ENCODE results near the gene CADPS. TPM values are rescaled to one million over a fixed set of nuclear protein-coding genes. Genes with fewer than 3 reads are reported as not detected.

The CADPS gene
- polyA plus RNA-seq, 3 donors, result 1.4 to 2.5 (median 2.2) TPM

- no peak for DNase-seq
Measured at GRCh38 chr3:62688812-62689211, 186.4 kb downstream of the CADPS start.

GRCh38 chr3:62688050-62688449, 187.2 kb downstream of the CADPS start:
- DNase-seq, result no peak

- no peak for DNase-seq
Measured at GRCh38 chr3:62686503-62687294, 188.5 kb downstream of the CADPS start.

- DNase-seq, result no peak
Measured at GRCh38 chr3:62682826-62683225, 192.4 kb downstream of the CADPS start.

DNA sequence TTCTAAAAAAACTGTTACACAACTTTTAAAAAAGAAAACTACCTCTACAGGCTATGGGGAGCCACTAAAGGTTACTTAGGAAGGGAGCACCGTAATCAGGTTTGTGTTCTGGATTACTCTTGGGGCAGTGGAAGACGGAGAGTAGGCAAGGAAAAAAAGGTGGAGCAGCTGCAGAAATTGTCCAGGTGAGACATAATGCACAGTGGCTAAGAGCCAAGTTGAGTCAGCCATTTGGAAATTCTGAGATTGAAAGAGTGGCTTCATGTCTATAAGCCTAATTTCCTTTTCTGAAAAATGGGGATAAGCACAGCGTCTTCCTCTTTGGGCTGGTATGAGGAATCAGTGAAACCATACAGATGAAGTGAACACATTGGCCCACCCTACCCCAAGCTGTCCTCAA, 195.2 kb downstream of the CADPS start:
- no peak for DNase-seq

DNA sequence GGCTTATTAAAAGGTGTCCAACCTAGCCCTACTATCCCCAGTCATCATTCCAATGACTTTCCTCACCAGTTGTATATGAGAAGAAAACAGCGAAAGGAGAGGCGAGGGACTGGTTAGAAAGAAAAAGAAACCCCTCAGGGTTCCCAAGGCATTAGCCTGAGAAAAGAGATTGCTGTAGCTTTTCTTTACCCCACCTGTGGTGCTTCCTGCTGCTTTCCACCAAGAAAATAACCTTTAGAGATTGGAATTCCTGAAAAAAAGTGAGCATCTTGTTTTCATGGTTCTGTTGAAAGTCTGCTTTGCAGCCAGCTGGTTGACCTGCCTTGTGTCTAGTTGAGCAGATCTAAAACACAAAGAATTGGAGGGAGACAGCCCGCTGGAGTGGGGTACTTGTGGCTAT, 196.4 kb downstream of the CADPS start:
- no peak for DNase-seq

DNA sequence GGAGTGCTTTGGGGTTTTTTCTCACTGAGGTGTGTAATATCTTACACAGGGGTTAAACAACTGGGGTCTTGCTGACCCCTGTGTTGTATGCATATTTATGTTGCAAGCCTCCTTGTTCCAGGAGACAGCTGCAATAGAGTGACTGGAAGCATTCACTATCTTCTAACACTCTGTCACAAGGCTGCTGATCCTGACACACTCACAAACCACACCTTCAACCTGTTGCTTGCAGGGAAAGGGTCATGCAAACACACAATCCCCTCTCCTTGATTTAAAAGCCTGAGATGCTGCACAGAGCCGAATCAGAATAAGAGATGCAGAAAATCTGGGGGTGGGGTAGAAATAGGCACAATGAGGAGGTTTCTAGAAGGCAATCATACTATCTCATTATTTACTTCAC, 197.3 kb downstream of the CADPS start:
- DNase-seq, result no peak

- no peak for DNase-seq
Measured at GRCh38 chr3:62676689-62677271, 198.4 kb downstream of the CADPS start.

DNA sequence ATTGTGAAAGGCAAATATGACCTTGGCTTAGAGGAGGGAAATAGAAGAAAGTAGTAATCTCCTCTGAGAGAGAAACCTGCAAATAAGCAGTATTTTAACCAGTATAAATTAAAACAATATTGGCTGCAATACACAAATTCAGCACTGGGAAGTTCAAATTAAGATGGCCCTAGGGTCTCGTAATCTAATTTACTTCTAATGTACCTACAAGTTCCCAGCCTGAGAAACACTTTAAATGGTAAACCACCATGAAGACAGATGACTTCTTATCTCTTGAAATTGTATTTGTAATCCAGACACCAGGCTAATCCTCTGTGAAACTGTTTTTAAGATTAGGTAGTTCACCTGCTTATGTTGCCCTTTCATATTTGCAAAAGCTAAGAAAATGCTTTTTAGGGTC, 199.7 kb downstream of the CADPS start:
- no peak for DNase-seq

DNA sequence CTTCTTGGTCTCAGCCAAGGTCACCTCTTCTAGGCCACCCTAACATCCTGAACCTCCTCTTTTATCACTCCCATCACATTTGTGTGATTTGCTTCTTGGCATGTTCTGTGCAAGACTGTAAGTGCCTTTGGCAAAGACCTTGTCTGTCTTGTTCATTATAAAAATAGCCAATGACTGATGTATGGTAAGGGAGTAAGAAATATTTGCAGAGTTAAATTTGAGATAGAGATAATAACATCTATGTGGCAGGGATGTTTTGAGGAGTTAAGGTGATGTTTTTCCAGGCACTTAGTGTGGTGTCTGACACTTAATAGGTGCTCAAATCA, 202.3 kb downstream of the CADPS start:
- DNase-seq, result no peak

DNA sequence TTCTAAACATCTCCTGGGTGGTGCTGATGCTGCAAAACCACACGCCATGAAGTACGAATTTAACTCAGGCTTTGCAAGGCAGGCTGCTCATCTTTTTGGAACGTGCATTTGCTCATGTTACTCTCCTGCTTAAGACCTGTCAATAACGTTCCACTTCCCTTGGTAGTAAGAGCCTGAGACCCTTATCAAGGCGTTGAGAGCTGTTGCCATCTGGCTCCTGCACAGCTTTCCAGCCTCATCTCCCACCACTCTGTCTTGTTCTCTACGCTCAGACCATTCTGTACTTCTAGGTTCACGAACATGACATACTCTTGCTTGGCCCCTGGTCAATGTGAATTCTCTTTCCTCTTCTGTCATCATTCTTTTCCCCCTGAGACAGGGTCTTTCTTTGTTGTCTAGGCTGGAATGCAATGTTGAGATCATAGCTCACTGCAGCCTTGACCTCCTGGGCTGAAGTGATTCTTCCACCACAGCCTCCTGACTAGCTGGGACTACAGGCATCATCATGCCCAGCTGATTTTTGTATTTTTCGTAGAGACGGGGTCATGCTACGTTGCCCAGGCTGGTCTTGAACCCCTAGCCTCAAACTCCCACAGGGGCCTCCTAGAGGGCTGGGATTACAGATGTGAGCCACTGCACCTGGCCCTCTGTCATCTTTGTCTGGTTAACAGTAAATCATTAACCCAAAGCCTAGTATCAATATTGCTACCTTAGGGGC, 202.8 kb downstream of the CADPS start:
- DNase-seq, result no peak

GRCh38 chr3:62670351-62670750, 204.9 kb downstream of the CADPS start:
- no peak for DNase-seq

- DNase-seq, result no peak
Measured at GRCh38 chr3:62669161-62669560, 206.1 kb downstream of the CADPS start.

DNA sequence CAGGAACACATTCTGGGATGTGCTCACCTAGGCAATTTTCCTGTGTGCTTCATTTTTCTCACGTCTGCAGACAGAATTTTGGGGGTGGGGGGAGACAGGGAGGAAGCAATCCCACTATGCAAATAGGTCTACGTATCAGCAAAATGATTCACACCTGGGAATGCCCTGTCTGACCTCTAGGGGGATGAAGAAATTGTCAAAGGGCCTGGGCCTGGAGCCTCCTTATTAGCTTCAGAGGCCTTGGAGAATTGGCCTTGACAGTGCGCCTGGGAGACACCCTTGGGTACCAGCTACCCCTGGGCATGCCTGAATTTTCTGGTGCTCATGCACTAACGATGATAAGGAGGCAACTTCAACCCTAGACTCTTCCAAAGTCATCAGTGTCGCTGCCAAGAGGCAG, 207.5 kb downstream of the CADPS start:
- DNase-seq, result no peak

- peak; percentile 71 for DNase-seq
Measured at GRCh38 chr3:62665627-62666437, 209.4 kb downstream of the CADPS start.

GRCh38 chr3:62662677-62663076, 212.5 kb downstream of the CADPS start:
- no peak for DNase-seq

GRCh38 chr3:62659660-62660059, 215.6 kb downstream of the CADPS start:
- DNase-seq, result no peak

DNA sequence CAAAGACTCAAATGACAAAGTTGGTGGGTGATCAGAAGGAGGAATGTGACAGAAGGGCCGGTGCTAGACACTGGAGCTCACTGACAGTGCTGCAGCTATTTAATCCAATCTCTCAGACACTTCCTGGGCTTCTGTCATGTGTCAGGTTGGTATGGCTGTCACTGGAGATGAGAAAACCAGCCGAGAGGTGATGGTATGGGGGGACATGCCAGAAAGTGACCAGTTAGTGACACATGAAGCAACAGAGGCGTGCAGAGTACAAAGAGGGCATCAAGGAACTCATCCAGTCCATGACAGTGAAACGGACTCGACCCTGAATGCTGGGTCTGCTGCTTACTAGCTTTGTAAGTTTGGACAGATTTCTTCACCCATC, 219.5 kb downstream of the CADPS start:
- no peak for DNase-seq

GRCh38 chr3:62655056-62655690, 220.0 kb downstream of the CADPS start:
- no peak for DNase-seq

DNA sequence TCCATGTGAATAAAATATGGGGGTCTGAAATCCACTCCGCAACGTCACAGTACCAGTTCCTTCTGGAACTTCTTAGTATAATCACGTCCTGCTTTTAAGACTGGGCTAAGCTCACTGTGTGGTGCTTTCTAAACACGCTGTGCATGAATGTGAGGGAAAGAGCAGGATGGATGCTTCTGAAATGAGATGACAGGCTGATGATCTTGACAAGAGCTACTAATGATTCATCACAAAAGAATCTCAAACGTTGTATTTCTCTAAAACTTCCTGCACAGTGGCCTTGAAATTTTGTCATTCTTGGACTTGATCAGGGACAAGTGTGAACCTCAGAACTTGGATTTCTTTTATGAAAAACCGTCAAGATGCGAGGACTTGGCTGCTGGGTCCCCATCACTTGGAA, 221.4 kb downstream of the CADPS start:
- no peak for DNase-seq

- DNase-seq, result no peak
Measured at GRCh38 chr3:62647711-62648110, 227.5 kb downstream of the CADPS start.

GRCh38 chr3:62644493-62644892, 230.7 kb downstream of the CADPS start:
- no peak for DNase-seq

Data from renal pelvis (tissue), 4 donors.